Stimulated activated CD8-positive, alpha-beta memory T cell treated with anti-CD3 and anti-CD28 coated beads, Interleukin-12 subunit alpha, Interleukin-12 subunit beta, amount 100 ng/mL, for 24 hours (primary cell): ENCODE measurements around the gene ORAI2.
"Not testable (repeated sequence)": the region's sequence is repeated elsewhere in the genome, so short reads cannot be mapped to it uniquely, and the experiment has no call there.

Source experiments
- DNase-seq: peaks from one replicate; pipeline ENCODE4 v3.0.0-alpha.2; 2020; ENCODE audit errors: extremely low read depth

The ORAI2 gene

GRCh38 chr7:102498321-102498720 lies 64.9 kb downstream of the ORAI2 start:
- not testable (repeated sequence) for DNase-seq

GRCh38 chr7:102503141-102503540 lies 69.8 kb downstream of the ORAI2 start:
- DNase-seq: not testable (repeated sequence)

- not testable (repeated sequence) for DNase-seq
Measured at GRCh38 chr7:102505298-102506185, 72.2 kb downstream of the ORAI2 start.
